Sigmoid colon (tissue), 7 donors: ENCODE measurements around the gene SPC24. TPM values are rescaled to one million over a fixed set of nuclear protein-coding genes. Genes with fewer than 3 reads are reported as not detected.

Experiments
- DNase-seq: peaks from one replicate; pipeline ENCODE4 v3.0.0-alpha.2; 2019
- H3K27ac ChIP-seq, 4 donors: fragments of 200-600 bp; sonication (generic); one replicate each; pipeline ENCODE4 v1.5.1; 2016 to 2019; ENCODE audit warnings: mild to moderate bottlenecking in 1 of 4
- H3K27me3 ChIP-seq, 3 donors: fragments of 200-600 bp; sonication (generic); one replicate each; pipeline ENCODE4 v1.5.1; 2019; ENCODE audit warnings: mild to moderate bottlenecking in 1 of 3
- H3K36me3 ChIP-seq, 4 donors: fragments of 200-600 bp; sonication (generic); one replicate each; pipeline ENCODE4 v1.5.1; 2016 to 2019
- H3K4me1 ChIP-seq, 4 donors: fragments of 200-600 bp; sonication (generic); one replicate each; pipeline ENCODE4 v1.5.1; 2017 to 2019
- H3K4me3 ChIP-seq, 4 donors: fragments of 200-600 bp; sonication (generic); one replicate each; pipeline ENCODE4 v1.5.1; 2017 to 2019; ENCODE audit warnings: mild to moderate bottlenecking in 2 of 4, moderate library complexity in 1 of 4
- H3K9me3 ChIP-seq, 4 donors: fragments of 200-600 bp in 3 of 4; sonication (generic) in 3 of 4; one replicate each; pipeline versions ENCODE4 v1.5.1 to v1.6.1; 2013 to 2019
- CTCF ChIP-seq, 4 experiments: fragments of 450-650 bp in 3 of 4; fragments of 200-600 bp in 1 of 4; IDR thresholded peaks; one replicate each; pipeline ENCODE4 v1.5.1; 2016 to 2019; ENCODE audit warnings: antibody characterized with exemption in 4 of 4, mild to moderate bottlenecking in 3 of 4, moderate library complexity in 2 of 4
- EP300 ChIP-seq, 4 donors: sonication (generic); formaldehyde crosslinking; IDR thresholded peaks; one replicate each; pipeline ENCODE4 v1.6.1; 2017; ENCODE audit warnings: antibody characterized with exemption in 4 of 4
- POLR2A ChIP-seq, 2 donors: fragments of 450-650 bp; IDR thresholded peaks; one replicate each; pipeline ENCODE4 v1.6.1; 2016; ENCODE audit warnings: antibody characterized with exemption in 2 of 2, mild to moderate bottlenecking in 2 of 2, moderate library complexity in 2 of 2
- POLR2AphosphoS5 ChIP-seq, 4 donors: sonication (generic); formaldehyde crosslinking; IDR thresholded peaks; one replicate each; pipeline ENCODE4 v1.6.1; 2017; ENCODE audit warnings: antibody characterized with exemption in 4 of 4
- WGBS, 2 donors: extraction: QIAGEN DNeasy Blood & Tissue Kit; methylation state at CpG; one replicate each; pipeline ENCODE4 v1.1.7; 2013; 5-methylcytosine and 5-hydroxymethylcytosine counted together
- intact Hi-C: fragments of 100-400 bp; cut with DNase I; formaldehyde crosslinking; loops from one replicate; pipeline ENCODE4 v1.15.1; 2023
- polyA plus RNA-seq, 3 donors: library from polyadenylated mRNA; stranded (reverse); fragments of 200-250 nt; gene quantifications; one replicate each; pipeline ENCODE4 v1.2.3, GENCODE V29; 2013
- total RNA-seq, 4 donors: library from RNA; depleted of rRNA; stranded (reverse); fragments of >200 nt; gene quantifications; one replicate each; pipeline ENCODE4 v1.1.0, GENCODE V29; 2016
- donor health status: healthy with polysubstance abuse.
- donor health status: Bipolar disorder and iron deficiency.
- donor health status: healthy.

Gene SPC24
- total and polyA plus RNA-seq, 7 donors: 0.99 to 13.0 (median 2.1) TPM

DNA sequence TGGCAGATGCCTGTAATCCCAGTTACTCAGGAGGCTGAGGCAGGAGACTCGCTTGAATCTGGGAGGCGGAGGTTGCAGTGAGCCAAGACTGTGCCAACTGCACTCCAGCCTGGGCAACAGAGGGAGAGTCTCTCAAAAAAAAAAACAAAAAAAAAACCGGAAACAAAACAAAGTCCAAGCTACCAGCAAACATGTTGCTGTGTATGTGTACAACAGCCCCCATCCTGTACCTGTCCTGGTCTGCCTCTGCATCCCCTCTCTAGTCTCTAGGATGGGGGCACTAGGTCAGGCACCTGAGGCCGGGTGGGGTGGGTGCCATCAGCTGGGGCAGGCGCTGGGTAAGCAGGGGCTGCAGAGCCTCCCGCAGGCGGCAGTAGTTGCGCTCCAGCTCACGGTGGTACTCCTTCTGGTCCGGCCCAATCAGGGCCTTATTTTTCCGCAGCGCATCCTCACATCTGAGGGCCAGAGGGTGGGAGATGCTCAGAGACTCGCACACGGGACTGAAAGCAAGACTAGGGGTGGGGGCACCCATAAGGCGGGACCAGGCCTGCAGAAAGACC is 44.5 kb upstream of the SPC24 start:
- H3K36me3 ChIP-seq: peaks cover 0 to 8% (median 0%) of the 10 kb centered on the region in 4 donors
- WGBS, 2 donors: 90 to 91% methylated on average over 15 of the region's 15 CpGs
- peak overlapping the region; percentile 91 to 98 (median 94) for H3K27ac ChIP-seq
- TF ChIP-seq CTCF (IDR thresholded peaks at IDR 0.05): no peak
- TF ChIP-seq EP300 (IDR thresholded peaks at IDR 0.05): no peak
- no peak for TF ChIP-seq POLR2A (IDR thresholded peaks at IDR 0.05)
- no peak for TF ChIP-seq POLR2AphosphoS5 (IDR thresholded peaks at IDR 0.05)
- H3K4me3 ChIP-seq: no peak overlapping the region
- DNase-seq: no peak
- no peaks in the 10 kb centered on the region for H3K27me3 ChIP-seq
- H3K9me3 ChIP-seq: no peaks in the 10 kb centered on the region
- H3K4me1 ChIP-seq: peaks cover 0 to 64% (median 52%) of the 10 kb centered on the region in 4 donors
- intact Hi-C loops: loop anchor here (10.0 kb wide), 1 partner anchor 255 kb away; no protein-coding TSS in a partner anchor

GRCh38 chr19:11199517-11199916 is 43.9 kb upstream of the SPC24 start:
- peaks cover 0 to 64% (median 51%) of the 10 kb centered on the region in 4 donors for H3K4me1 ChIP-seq

DNA sequence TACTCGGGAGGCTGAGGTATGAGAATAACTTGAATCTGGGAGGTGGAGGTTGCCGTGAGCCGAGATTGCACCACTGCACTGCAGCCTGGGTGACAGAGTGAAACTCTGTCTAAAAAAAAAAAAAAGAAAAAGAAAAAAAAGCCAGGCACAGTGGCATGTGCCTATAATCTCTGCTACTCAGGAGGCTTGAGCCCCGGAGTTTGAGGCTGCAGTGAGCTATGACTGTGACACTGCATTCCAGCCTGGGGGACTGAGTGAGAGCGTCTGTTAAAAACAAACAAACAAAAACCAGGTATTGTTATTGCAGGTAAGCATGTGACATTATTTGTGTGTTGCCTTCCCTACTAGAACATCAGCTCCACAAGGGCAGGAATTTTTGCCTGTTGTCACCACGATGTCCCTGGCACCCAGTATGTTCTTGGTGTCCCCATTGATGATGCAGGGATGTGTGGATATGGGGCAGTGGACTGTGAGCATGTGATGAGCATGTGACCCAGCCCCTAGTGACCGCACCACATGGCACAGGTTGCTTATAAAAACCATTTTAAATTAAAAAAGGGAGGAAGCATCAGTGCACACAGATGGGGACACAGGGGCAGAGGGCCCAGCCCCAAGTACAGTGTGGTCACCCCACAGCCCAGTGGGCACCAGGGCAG is 43.3 kb upstream of the SPC24 start:
- Histone ChIP-seq H3K4me1 (peaks cover 0 to 64% (median 51%) of the 10 kb centered on the region in 4 donors), H3K4me3 (no peak overlapping the region), H3K36me3 (peaks cover 0 to 14% (median 4%) of the 10 kb centered on the region in 4 donors), H3K9me3 (no peaks in the 10 kb centered on the region), H3K27me3 (no peaks in the 10 kb centered on the region), H3K27ac (peak overlapping the region; percentile 91 to 98 (median 94))
- DNase-seq: no peak
- TF ChIP-seq EP300 (IDR thresholded peaks at IDR 0.05) (no peak), POLR2AphosphoS5 (IDR thresholded peaks at IDR 0.05) (peak in 1 of 4 donors; percentile 24), POLR2A (IDR thresholded peaks at IDR 0.05) (no peak)
- 82 to 83% methylated on average over 7 of the region's 7 CpGs for WGBS, 2 donors
- intact Hi-C loops: no loop called here

More at GRCh38 chr19:11199517-11199916, 43.9 kb upstream of the SPC24 start:
- Histone ChIP-seq H3K36me3 (peaks cover 0 to 8% (median 0%) of the 10 kb centered on the region in 4 donors), H3K27ac (peak overlapping the region; percentile 91 to 98 (median 94)), H3K4me3 (no peak overlapping the region), H3K27me3 (no peaks in the 10 kb centered on the region), H3K9me3 (no peaks in the 10 kb centered on the region)
- no peak for DNase-seq
- 69 to 92% methylated on average over 5 of the region's 5 CpGs for WGBS, 2 donors
- intact Hi-C loops: no loop called here
- TF ChIP-seq CTCF (IDR thresholded peaks at IDR 0.05): no peak
- TF ChIP-seq POLR2A (IDR thresholded peaks at IDR 0.05): no peak
- no peak for TF ChIP-seq EP300 (IDR thresholded peaks at IDR 0.05)
- no peak for TF ChIP-seq POLR2AphosphoS5 (IDR thresholded peaks at IDR 0.05)

- intact Hi-C loops: no loop called here
- H3K27ac ChIP-seq: peak overlapping the region; percentile 91 to 98 (median 94)
- peaks cover 0 to 64% (median 51%) of the 10 kb centered on the region in 4 donors for H3K4me1 ChIP-seq
- no peaks in the 10 kb centered on the region for H3K9me3 ChIP-seq
- no peak for DNase-seq
- peaks cover 7 to 22% (median 11%) of the 10 kb centered on the region in 4 donors for H3K36me3 ChIP-seq
- no peaks in the 10 kb centered on the region for H3K27me3 ChIP-seq
- 69 to 77% methylated on average over 7 of the region's 7 CpGs for WGBS, 2 donors
- no peak for TF ChIP-seq CTCF (IDR thresholded peaks at IDR 0.05)
- TF ChIP-seq EP300 (IDR thresholded peaks at IDR 0.05): no peak
- no peak for TF ChIP-seq POLR2A (IDR thresholded peaks at IDR 0.05)
- no peak for TF ChIP-seq POLR2AphosphoS5 (IDR thresholded peaks at IDR 0.05)
- H3K4me3 ChIP-seq: peak overlapping the region in 3 of 4 donors; percentile 73 to 85 (median 75)
Measured at GRCh38 chr19:11198175-11198534, 42.6 kb upstream of the SPC24 start.
